ENCODE data around the gene SF3B1. TPM values are rescaled to one million over a fixed set of nuclear protein-coding genes. Genes with fewer than 3 reads are reported as not detected.
A peak's percentile ranks its signal among the peaks of the same experiment; 100 is the strongest.

Gene SF3B1
- total RNA-seq, 1 donor, result 253 TPM

DNA sequence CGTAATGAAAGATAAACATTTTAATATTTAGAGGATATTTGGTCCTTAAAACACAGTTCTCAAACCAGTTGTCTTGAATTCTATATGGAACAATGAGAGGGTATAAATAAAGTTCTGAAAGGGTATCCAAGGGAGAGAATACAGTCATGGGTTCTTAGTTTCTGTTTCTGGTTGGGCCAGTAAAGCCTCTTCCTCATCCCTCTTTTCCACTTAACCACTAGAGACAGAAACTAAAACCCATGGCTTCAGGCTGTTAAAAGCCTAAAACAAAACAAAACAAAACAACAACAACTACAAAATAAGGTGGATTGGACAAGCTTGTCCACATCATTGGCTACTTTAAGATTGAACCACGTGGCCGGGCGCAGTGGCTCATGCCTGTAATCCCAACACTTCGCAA, 37.3 kb upstream of the SF3B1 start:
- Histone ChIP-seq H3K79me2 (ENCODE audit: insufficient read depth, low read length) (peaks cover 27% of the 10 kb centered on the region), H3K36me3 (ENCODE audit: insufficient read depth, low read length) (peaks cover 79% of the 10 kb centered on the region), H3K4me2 (ENCODE audit: insufficient read depth, low read length) (no peak overlapping the region), H3K27ac (ENCODE audit: low read depth, low read length) (no peak overlapping the region), H3K27me3 (ENCODE audit: insufficient read depth, low read length) (no peaks in the 10 kb centered on the region), H3K9me3 (ENCODE audit: low read depth, low read length) (no peaks in the 10 kb centered on the region), H2AFZ (ENCODE audit: low read length) (no peak overlapping the region), H3K4me3 (ENCODE audit: insufficient read depth, low read length) (no peak overlapping the region), H4K20me1 (ENCODE audit: insufficient read depth, low read length) (no peaks in the 10 kb centered on the region), H3K4me1 (ENCODE audit: insufficient read depth, low read length) (no peaks in the 10 kb centered on the region)
- TF ChIP-seq, protein P1, sequence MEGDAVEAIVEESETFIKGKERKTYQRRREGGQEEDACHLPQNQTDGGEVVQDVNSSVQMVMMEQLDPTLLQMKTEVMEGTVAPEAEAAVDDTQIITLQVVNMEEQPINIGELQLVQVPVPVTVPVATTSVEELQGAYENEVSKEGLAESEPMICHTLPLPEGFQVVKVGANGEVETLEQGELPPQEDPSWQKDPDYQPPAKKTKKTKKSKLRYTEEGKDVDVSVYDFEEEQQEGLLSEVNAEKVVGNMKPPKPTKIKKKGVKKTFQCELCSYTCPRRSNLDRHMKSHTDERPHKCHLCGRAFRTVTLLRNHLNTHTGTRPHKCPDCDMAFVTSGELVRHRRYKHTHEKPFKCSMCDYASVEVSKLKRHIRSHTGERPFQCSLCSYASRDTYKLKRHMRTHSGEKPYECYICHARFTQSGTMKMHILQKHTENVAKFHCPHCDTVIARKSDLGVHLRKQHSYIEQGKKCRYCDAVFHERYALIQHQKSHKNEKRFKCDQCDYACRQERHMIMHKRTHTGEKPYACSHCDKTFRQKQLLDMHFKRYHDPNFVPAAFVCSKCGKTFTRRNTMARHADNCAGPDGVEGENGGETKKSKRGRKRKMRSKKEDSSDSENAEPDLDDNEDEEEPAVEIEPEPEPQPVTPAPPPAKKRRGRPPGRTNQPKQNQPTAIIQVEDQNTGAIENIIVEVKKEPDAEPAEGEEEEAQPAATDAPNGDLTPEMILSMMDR (IDR thresholded peaks at IDR 0.05; ENCODE audit: extremely low read depth, low read depth, low read length), result no peak
- DNase-seq (ENCODE audit: insufficient read length, low spot score, missing footprints), result no peak

DNA sequence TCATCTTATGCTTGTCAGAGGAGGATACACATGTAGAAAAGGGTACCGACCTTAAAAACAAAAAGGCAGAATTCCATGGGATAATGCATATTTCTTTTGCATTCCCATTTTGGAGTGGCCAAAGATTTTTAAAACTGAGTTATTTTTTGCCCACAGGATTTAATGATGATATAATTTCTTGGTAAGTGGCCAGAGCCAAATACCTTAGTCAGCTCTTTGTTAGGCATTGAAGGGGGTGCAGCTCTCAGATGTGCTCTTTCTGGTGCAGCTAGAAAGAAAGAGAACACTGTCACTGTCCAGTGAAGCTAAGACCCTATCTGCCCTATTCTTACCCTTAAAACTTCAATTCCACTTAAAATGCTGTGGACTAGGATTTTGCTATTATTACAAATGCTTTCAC, 29.3 kb upstream of the SF3B1 start:
- no peak overlapping the region for H3K4me3 ChIP-seq (ENCODE audit: insufficient read depth, low read length)
- H3K36me3 ChIP-seq (ENCODE audit: insufficient read depth, low read length), result peaks cover 65% of the 10 kb centered on the region
- H3K27ac ChIP-seq (ENCODE audit: low read depth, low read length), result no peak overlapping the region
- no peaks in the 10 kb centered on the region for H3K27me3 ChIP-seq (ENCODE audit: insufficient read depth, low read length)
- H3K4me1 ChIP-seq (ENCODE audit: insufficient read depth, low read length), result peaks cover 8% of the 10 kb centered on the region
- DNase-seq (ENCODE audit: insufficient read length, low spot score, missing footprints), result no peak
- H3K9me3 ChIP-seq (ENCODE audit: low read depth, low read length), result no peaks in the 10 kb centered on the region
- TF ChIP-seq, protein P1 (IDR thresholded peaks at IDR 0.05; ENCODE audit: extremely low read depth, low read depth, low read length), result no peak
- H3K79me2 ChIP-seq (ENCODE audit: insufficient read depth, low read length), result peaks cover 63% of the 10 kb centered on the region
- peaks cover 28% of the 10 kb centered on the region for H4K20me1 ChIP-seq (ENCODE audit: insufficient read depth, low read length)
- H2AFZ ChIP-seq (ENCODE audit: low read length), result no peak overlapping the region
- no peak overlapping the region for H3K4me2 ChIP-seq (ENCODE audit: insufficient read depth, low read length)

DNA sequence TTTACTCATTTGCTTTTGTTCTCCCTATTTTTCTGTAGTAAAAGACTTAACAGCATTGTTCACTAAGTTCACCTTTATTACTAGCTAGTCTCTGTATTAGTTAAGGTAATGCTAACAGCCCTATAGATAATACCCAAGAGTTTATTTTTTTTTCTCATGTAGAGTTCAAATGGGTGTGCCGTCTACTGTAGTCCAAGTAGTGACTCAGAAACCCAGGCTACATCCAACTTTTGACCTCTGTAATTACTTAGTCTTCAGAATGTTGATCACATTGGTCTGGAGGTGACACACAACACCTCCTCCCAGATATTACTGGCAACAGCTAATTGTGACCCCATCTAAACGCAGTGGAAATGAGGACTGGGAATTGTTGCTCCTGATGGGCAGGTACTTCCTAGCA, 26.2 kb upstream of the SF3B1 start:
- H3K4me3 ChIP-seq (ENCODE audit: insufficient read depth, low read length), result no peak overlapping the region
- no peak overlapping the region for H2AFZ ChIP-seq (ENCODE audit: low read length)
- H3K4me2 ChIP-seq (ENCODE audit: insufficient read depth, low read length), result no peak overlapping the region
- no peaks in the 10 kb centered on the region for H3K9me3 ChIP-seq (ENCODE audit: low read depth, low read length)
- H3K27me3 ChIP-seq (ENCODE audit: insufficient read depth, low read length), result no peaks in the 10 kb centered on the region
- TF ChIP-seq, protein P1 (IDR thresholded peaks at IDR 0.05; ENCODE audit: extremely low read depth, low read depth, low read length), result no peak
- peaks cover 8% of the 10 kb centered on the region for H3K4me1 ChIP-seq (ENCODE audit: insufficient read depth, low read length)
- H3K36me3 ChIP-seq (ENCODE audit: insufficient read depth, low read length), result peaks cover 47% of the 10 kb centered on the region
- H3K27ac ChIP-seq (ENCODE audit: low read depth, low read length), result peak overlapping the region; percentile 5
- H4K20me1 ChIP-seq (ENCODE audit: insufficient read depth, low read length), result peaks cover 43% of the 10 kb centered on the region
- DNase-seq (ENCODE audit: insufficient read length, low spot score, missing footprints), result no peak
- H3K79me2 ChIP-seq (ENCODE audit: insufficient read depth, low read length), result peaks cover 78% of the 10 kb centered on the region

DNA sequence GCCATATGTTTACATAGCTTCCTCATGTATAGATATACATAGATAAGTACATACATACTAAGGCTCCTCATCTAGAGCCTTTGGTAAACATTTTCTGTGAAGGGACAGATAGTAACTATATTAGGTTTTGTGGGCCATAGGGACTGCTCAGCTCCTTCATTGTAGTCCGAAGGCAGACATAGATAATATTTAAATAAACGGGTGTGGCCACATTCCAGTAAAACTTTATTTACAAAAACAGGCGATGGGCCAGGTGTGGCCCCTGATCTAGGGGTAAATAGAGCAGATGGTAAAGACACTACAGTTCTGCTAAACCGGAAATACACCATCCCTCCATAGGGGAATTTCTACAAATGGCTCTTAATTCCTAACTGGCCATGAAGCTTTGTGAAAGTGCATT, 25.8 kb upstream of the SF3B1 start:
- Histone ChIP-seq H3K4me2 (ENCODE audit: insufficient read depth, low read length) (no peak overlapping the region), H3K79me2 (ENCODE audit: insufficient read depth, low read length) (peaks cover 79% of the 10 kb centered on the region), H2AFZ (ENCODE audit: low read length) (no peak overlapping the region), H3K4me1 (ENCODE audit: insufficient read depth, low read length) (peaks cover 8% of the 10 kb centered on the region), H4K20me1 (ENCODE audit: insufficient read depth, low read length) (peaks cover 45% of the 10 kb centered on the region), H3K4me3 (ENCODE audit: insufficient read depth, low read length) (no peak overlapping the region), H3K27me3 (ENCODE audit: insufficient read depth, low read length) (no peaks in the 10 kb centered on the region), H3K36me3 (ENCODE audit: insufficient read depth, low read length) (peaks cover 46% of the 10 kb centered on the region), H3K27ac (ENCODE audit: low read depth, low read length) (peak overlapping the region; percentile 5), H3K9me3 (ENCODE audit: low read depth, low read length) (no peaks in the 10 kb centered on the region)
- no peak for DNase-seq (ENCODE audit: insufficient read length, low spot score, missing footprints)
- TF ChIP-seq, protein P1 (IDR thresholded peaks at IDR 0.05; ENCODE audit: extremely low read depth, low read depth, low read length), result no peak

Data from osteoblast (primary cell).